Measurements from ENCODE around the gene SNRPB2.

The SNRPB2 gene

GRCh38 chr20:16758454-16759180, 28.8 kb downstream of the SNRPB2 start:
- peaks cover 2% of the 10 kb centered on the region; the same call in 1 of the 2 replicates for H3K9me3 ChIP-seq (ENCODE audit: insufficient read depth, low read depth, low read length)
- no peaks in the 10 kb centered on the region for H3K4me1 ChIP-seq (ENCODE audit: insufficient read depth, low read length, poor library complexity, severe bottlenecking)
- H3F3A ChIP-seq (ENCODE audit: low read depth): no peaks in the 10 kb centered on the region
- H3K36me3 ChIP-seq (ENCODE audit: insufficient read depth, low read length): no peaks in the 10 kb centered on the region
- H3K4me3 ChIP-seq (ENCODE audit: low read length, poor library complexity, severe bottlenecking): no peak overlapping the region
- H3K27me3 ChIP-seq (ENCODE audit: insufficient read depth, low read length, poor library complexity, severe bottlenecking): no peaks in the 10 kb centered on the region
- H3K9ac ChIP-seq (ENCODE audit: low read depth, low read length, poor library complexity, severe bottlenecking): no peak overlapping the region
- TF ChIP-seq EZH2phosphoT487 (IDR thresholded peaks at IDR 0.05; ENCODE audit: borderline replicate concordance) (no peak), CTCF (conservative IDR thresholded peaks at IDR 0.05; ENCODE audit: low read length) (no peak)
- no peaks in the 10 kb centered on the region for H3K9me2 ChIP-seq (replicated peaks; ENCODE audit: low read depth, low read length)
- no peaks in the 10 kb centered on the region for H4K20me1 ChIP-seq (ENCODE audit: insufficient read depth, low read length, poor library complexity, severe bottlenecking)
- H2AFZ ChIP-seq (ENCODE audit: low read length): no peak overlapping the region
- no peak overlapping the region for H3K4me2 ChIP-seq (ENCODE audit: low read depth, low read length, poor library complexity, severe bottlenecking)
- H3K79me2 ChIP-seq (ENCODE audit: insufficient read depth, low read length): no peaks in the 10 kb centered on the region

GRCh38 chr20:16759181-16759563, 29.3 kb downstream of the SNRPB2 start:
- Histone ChIP-seq H3K9me3 (ENCODE audit: insufficient read depth, low read depth, low read length) (peaks cover 2% of the 10 kb centered on the region; the same call in 1 of the 2 replicates), H3K27me3 (ENCODE audit: insufficient read depth, low read length, poor library complexity, severe bottlenecking) (no peaks in the 10 kb centered on the region), H2AFZ (ENCODE audit: low read length) (no peak overlapping the region), H4K20me1 (ENCODE audit: insufficient read depth, low read length, poor library complexity, severe bottlenecking) (no peaks in the 10 kb centered on the region), H3K9me2 (replicated peaks; ENCODE audit: low read depth, low read length) (no peaks in the 10 kb centered on the region), H3K4me1 (ENCODE audit: insufficient read depth, low read length, poor library complexity, severe bottlenecking) (no peaks in the 10 kb centered on the region), H3K36me3 (ENCODE audit: insufficient read depth, low read length) (no peaks in the 10 kb centered on the region), H3K9ac (ENCODE audit: low read depth, low read length, poor library complexity, severe bottlenecking) (no peak overlapping the region), H3K4me3 (ENCODE audit: low read length, poor library complexity, severe bottlenecking) (no peak overlapping the region), H3K79me2 (ENCODE audit: insufficient read depth, low read length) (no peaks in the 10 kb centered on the region), H3F3A (ENCODE audit: low read depth) (no peaks in the 10 kb centered on the region), H3K4me2 (ENCODE audit: low read depth, low read length, poor library complexity, severe bottlenecking) (no peak overlapping the region)
- TF ChIP-seq EZH2phosphoT487 (IDR thresholded peaks at IDR 0.05; ENCODE audit: borderline replicate concordance) (no peak), CTCF (conservative IDR thresholded peaks at IDR 0.05; ENCODE audit: low read length) (no peak)

- Histone ChIP-seq H3K9me3 (ENCODE audit: insufficient read depth, low read depth, low read length) (peaks cover under 1% of the 10 kb centered on the region; the same call in 1 of the 2 replicates), H3K36me3 (ENCODE audit: insufficient read depth, low read length) (no peaks in the 10 kb centered on the region), H3K9me2 (replicated peaks; ENCODE audit: low read depth, low read length) (no peaks in the 10 kb centered on the region), H4K20me1 (ENCODE audit: insufficient read depth, low read length, poor library complexity, severe bottlenecking) (no peaks in the 10 kb centered on the region), H3K4me3 (ENCODE audit: low read length, poor library complexity, severe bottlenecking) (no peak overlapping the region), H3K4me1 (ENCODE audit: insufficient read depth, low read length, poor library complexity, severe bottlenecking) (no peaks in the 10 kb centered on the region), H3K79me2 (ENCODE audit: insufficient read depth, low read length) (no peaks in the 10 kb centered on the region), H3K4me2 (ENCODE audit: low read depth, low read length, poor library complexity, severe bottlenecking) (no peak overlapping the region), H3K27me3 (ENCODE audit: insufficient read depth, low read length, poor library complexity, severe bottlenecking) (no peaks in the 10 kb centered on the region), H3K9ac (ENCODE audit: low read depth, low read length, poor library complexity, severe bottlenecking) (no peak overlapping the region), H3F3A (ENCODE audit: low read depth) (no peaks in the 10 kb centered on the region), H2AFZ (ENCODE audit: low read length) (peak overlapping the region; percentile 56)
- TF ChIP-seq CTCF (conservative IDR thresholded peaks at IDR 0.05; ENCODE audit: low read length) (no peak), EZH2phosphoT487 (IDR thresholded peaks at IDR 0.05; ENCODE audit: borderline replicate concordance) (no peak)
These were observed 30.8 kb downstream of the SNRPB2 start for GRCh38 chr20:16760431-16761304.
